DND-41 (cell line): ENCODE measurements around the gene STX16.

Experiments
- CTCF ChIP-seq: IDR thresholded peaks from 2 replicates; pipeline ENCODE4 v1.5.1; 2012; ENCODE audit warnings: borderline replicate concordance, low read length, moderate library complexity, mild to moderate bottlenecking; ENCODE audit not compliant: poor library complexity, severe bottlenecking; ENCODE audit errors: extremely low read depth
- EZH2 ChIP-seq: IDR thresholded peaks from 3 replicates; pipeline ENCODE4 v1.6.1; 2012; ENCODE audit warnings: borderline replicate concordance, low read depth, mild to moderate bottlenecking, moderate library complexity, low read length, inconsistent platforms; ENCODE audit not compliant: severe bottlenecking

GRCh38 chr20:58602124-58602523 lies 49.0 kb upstream of the STX16 start:
- TF ChIP-seq CTCF (no peak), EZH2 (no peak)
